GDM1 (cell line): ENCODE data around the gene RAB40C.

ENCODE experiments used
- DNase-seq: peaks from one replicate; lab custom pipeline; 2025; lab: John Stamatoyannopoulos, UW

RAB40C gene

GRCh38 chr16:589658-590187, at the start of gene RAB40C:
TSS of gene RAB40C (plus strand) at chr16:590066. CDS start at chr16:590292, 226 bp downstream.
- DNase-seq = peak; percentile 98

- no peak for DNase-seq
Observed at GRCh38 chr16:540645-541340, 49.1 kb upstream of the RAB40C start.

- no peak for DNase-seq
Observed at GRCh38 chr16:543301-544164, 46.3 kb upstream of the RAB40C start.

GRCh38 chr16:544517-544916, 45.3 kb upstream of the RAB40C start:
- no peak for DNase-seq

- no peak for DNase-seq
Observed at GRCh38 chr16:546909-547770, 42.7 kb upstream of the RAB40C start.

- DNase-seq = no peak
Observed at GRCh38 chr16:548586-548985, 41.3 kb upstream of the RAB40C start.

- DNase-seq = no peak
Observed at GRCh38 chr16:549544-550263, 40.2 kb upstream of the RAB40C start.

GRCh38 chr16:551210-551609, 38.7 kb upstream of the RAB40C start:
- no peak for DNase-seq

GRCh38 chr16:552171-552570, 37.7 kb upstream of the RAB40C start:
- DNase-seq = no peak

- no peak for DNase-seq
Observed at GRCh38 chr16:553601-554296, 36.1 kb upstream of the RAB40C start.

GRCh38 chr16:554297-554621, 35.6 kb upstream of the RAB40C start:
- no peak for DNase-seq

GRCh38 chr16:554640-555365, 35.1 kb upstream of the RAB40C start:
- DNase-seq = no peak

GRCh38 chr16:555528-556473, 34.1 kb upstream of the RAB40C start:
- DNase-seq = no peak

- no peak for DNase-seq
Observed at GRCh38 chr16:556474-557173, 33.2 kb upstream of the RAB40C start.

- no peak for DNase-seq
Observed at GRCh38 chr16:557463-558297, 32.2 kb upstream of the RAB40C start.

- no peak for DNase-seq
Observed at GRCh38 chr16:558298-559020, 31.4 kb upstream of the RAB40C start.

GRCh38 chr16:559021-559380, 30.9 kb upstream of the RAB40C start:
- DNase-seq = no peak
